ENCODE measurements around the gene NFX1. TPM values are rescaled to one million over a fixed set of nuclear protein-coding genes. Genes with fewer than 3 reads are reported as not detected.

NFX1 gene
- total and polyA plus RNA-seq, 10 of the 15 experiments (the other 5 are each of a cell fraction or from before 2014, with no cell fraction given), result 11.9 to 45.1 (median 36.1) TPM

DNA sequence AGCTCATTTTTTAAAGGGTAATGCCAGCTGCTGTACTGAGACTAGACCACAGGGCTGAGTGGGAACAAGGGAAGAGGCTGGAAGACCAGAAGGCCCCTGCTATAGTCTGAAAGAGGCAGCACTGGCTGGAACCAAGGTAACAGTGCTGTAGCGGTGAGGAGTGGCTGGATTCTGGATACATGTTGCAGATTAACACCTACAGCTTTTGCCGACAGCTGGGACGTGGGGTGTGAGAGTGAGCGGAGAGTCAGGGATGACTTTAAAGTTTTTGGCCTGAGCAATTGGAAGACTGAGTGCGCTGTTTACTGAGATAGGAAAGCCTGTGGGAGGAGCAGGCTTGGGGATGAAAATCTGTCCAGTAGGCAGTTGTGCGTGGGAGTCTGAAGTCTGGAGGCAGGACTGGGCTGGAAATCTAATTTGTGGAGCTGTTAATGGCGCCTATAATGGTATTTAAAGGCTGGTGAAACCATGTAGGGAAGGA lies 85.6 kb downstream of the NFX1 start:
- ChIA-PET RAD21 (ENCODE audit: unreplicated experiment) (interaction anchor here (2.4 to 3.9 kb wide), 3 partner anchors 77 to 98 kb away, joined by 10 to 28 read pairs (median 13); partner anchors contain the start of gene NOL6), CTCF (interaction anchor here (0.7 to 5.7 kb wide), 24 partner anchors 10 to 777 kb away, joined by 3 to 62 read pairs (median 5); partner anchors contain the start of genes NFX1 and NOL6), SMC1A (ENCODE audit: uncharacterized antibody, unreplicated experiment) (interaction anchor here (1.0 to 2.8 kb wide), 5 partner anchors 16 to 97 kb away, joined by 3 to 14 read pairs (median 3); partner anchors contain the start of gene NOL6), POLR2A (no interaction called here)
- BruUV-seq (replicated peaks), result no TSS peak
- Histone ChIP-seq H4K20me1 (ENCODE audit: control insufficient read depth, insufficient read depth) (no peaks in the 10 kb centered on the region), H3K9me3 (replicated peaks; ENCODE audit: control insufficient read depth, insufficient read depth, low read length) (no peaks in the 10 kb centered on the region), H3K79me2 (ENCODE audit: control insufficient read depth, insufficient read depth, low read length) (no peaks in the 10 kb centered on the region), H3K4me3 (no peak overlapping the region), H3K36me3 (ENCODE audit: control insufficient read depth in 2 of 2, insufficient read depth in 2 of 2, low read length in 1 of 2) (peaks cover 2 to 10% of the 10 kb centered on the region in 2 experiments), H2AFZ (ENCODE audit: control insufficient read depth, low read depth, low read length) (no peak overlapping the region), H3K9ac (ENCODE audit: control insufficient read depth, insufficient read depth, low read length) (no peak overlapping the region), H3K4me1 (ENCODE audit: control insufficient read depth, insufficient read depth, low read length) (no peaks in the 10 kb centered on the region), H3K27ac (ENCODE audit: control insufficient read depth, insufficient read depth) (no peak overlapping the region), H3K27me3 (replicated peaks in 1 of 2; ENCODE audit: control insufficient read depth in 2 of 2, insufficient read depth in 2 of 2, low read length in 1 of 2) (no peaks in the 10 kb centered on the region), H3K4me2 (ENCODE audit: control insufficient read depth, insufficient read depth) (no peak overlapping the region)
- FAIRE-seq (no peak), ATAC-seq (no peak), DNase-seq (ENCODE audit: low read depth, low spot score) (no peak)
- 88% methylated on average over 7 of the region's 7 CpGs for WGBS (ENCODE audit: insufficient coverage, insufficient replicate concordance, low lambda C conversion rate, missing lambda C conversion rate)
- in situ Hi-C loops (cut with MboI), result no loop called here
- intact Hi-C loops (cut with micrococcal nuclease; ENCODE audit: unreplicated experiment), result no loop called here
- TF ChIP-seq RCOR1 (conservative IDR thresholded peaks at IDR 0.05; ENCODE audit: low read depth, low read length) (no peak), CHD1 (IDR thresholded peaks at IDR 0.05; ENCODE audit: low read depth, low read length) (no peak), ETV6 (conservative IDR thresholded peaks at IDR 0.05 in 1 of 2, IDR thresholded peaks at IDR 0.05 in 1 of 2; ENCODE audit: borderline replicate concordance in 1 of 2, low read depth in 1 of 2) (no peak), NFIC (IDR thresholded peaks at IDR 0.05; ENCODE audit: low read depth, low read length) (no peak), RBBP5 (conservative IDR thresholded peaks at IDR 0.05) (no peak), TBL1XR1 (IDR thresholded peaks at IDR 0.05; ENCODE audit: low read depth, low read length) (no peak), HCFC1 (IDR thresholded peaks at IDR 0.05; ENCODE audit: low read length) (no peak), SREBF1 (IDR thresholded peaks at IDR 0.05; ENCODE audit: low read length) (no peak), NR2C1 (IDR thresholded peaks at IDR 0.05) (no peak), KLF5 (IDR thresholded peaks at IDR 0.05; ENCODE audit: partially characterized antibody) (no peak), USF2 (IDR thresholded peaks at IDR 0.05; ENCODE audit: borderline replicate concordance, low read depth, low read length) (no peak), NR2C2 (IDR thresholded peaks at IDR 0.05; ENCODE audit: borderline replicate concordance, control insufficient read depth, insufficient read length, low read depth) (no peak), ZNF207 (IDR thresholded peaks at IDR 0.05; ENCODE audit: borderline replicate concordance) (no peak), ZNF622 (IDR thresholded peaks at IDR 0.05) (no peak), SMARCA5 (IDR thresholded peaks at IDR 0.05) (no peak), TCF12 (IDR thresholded peaks at IDR 0.05; ENCODE audit: low read depth, low read length) (no peak), MYC (IDR thresholded peaks at IDR 0.05; ENCODE audit: insufficient read depth, insufficient read length, insufficient replicate concordance, low read length, severe bottlenecking) (no peak)
- TF ChIP-seq, protein P1, sequence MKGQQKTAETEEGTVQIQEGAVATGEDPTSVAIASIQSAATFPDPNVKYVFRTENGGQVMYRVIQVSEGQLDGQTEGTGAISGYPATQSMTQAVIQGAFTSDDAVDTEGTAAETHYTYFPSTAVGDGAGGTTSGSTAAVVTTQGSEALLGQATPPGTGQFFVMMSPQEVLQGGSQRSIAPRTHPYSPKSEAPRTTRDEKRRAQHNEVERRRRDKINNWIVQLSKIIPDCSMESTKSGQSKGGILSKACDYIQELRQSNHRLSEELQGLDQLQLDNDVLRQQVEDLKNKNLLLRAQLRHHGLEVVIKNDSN (IDR thresholded peaks at IDR 0.05; ENCODE audit: borderline replicate concordance, extremely low read length, insufficient read depth, low read depth, low read length), result no peak

All from GM12878 (cell line).